22Rv1 (cell line): ENCODE results near the gene MANSC4.

Experiments used
- ZFX ChIP-seq: fragments of 450-650 bp; IDR thresholded peaks from 2 replicates; pipeline ENCODE4 v1.6.1; 2017; ENCODE audit warnings: antibody characterized with exemption, borderline replicate concordance
- TF ChIP-seq, protein P1 (sequence below): fragments of 450-650 bp; IDR thresholded peaks from 2 replicates; pipeline ENCODE4 v1.5.1; 2017; ENCODE audit warnings: mild to moderate bottlenecking

DNA sequence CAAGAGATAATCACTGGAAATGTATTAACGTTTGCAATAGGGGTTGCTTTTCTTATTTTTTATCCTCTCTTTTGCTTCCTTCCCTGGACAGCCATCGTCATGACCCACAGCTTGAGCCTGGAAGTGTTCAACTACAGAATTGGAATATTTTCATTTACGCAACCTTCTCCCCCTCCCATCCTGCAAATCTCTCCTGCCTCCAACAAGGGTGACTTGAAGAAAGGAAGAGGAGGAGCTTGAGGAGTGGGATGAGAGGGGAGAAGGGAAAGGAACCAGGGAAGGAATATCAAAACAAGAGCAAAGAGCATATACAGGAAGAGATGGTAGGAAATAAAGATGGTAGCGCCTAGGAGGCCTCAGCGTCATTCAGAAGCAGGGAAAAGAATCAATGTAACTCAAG is 1.6 kb upstream of the MANSC4 start:
- TF ChIP-seq, protein P1, sequence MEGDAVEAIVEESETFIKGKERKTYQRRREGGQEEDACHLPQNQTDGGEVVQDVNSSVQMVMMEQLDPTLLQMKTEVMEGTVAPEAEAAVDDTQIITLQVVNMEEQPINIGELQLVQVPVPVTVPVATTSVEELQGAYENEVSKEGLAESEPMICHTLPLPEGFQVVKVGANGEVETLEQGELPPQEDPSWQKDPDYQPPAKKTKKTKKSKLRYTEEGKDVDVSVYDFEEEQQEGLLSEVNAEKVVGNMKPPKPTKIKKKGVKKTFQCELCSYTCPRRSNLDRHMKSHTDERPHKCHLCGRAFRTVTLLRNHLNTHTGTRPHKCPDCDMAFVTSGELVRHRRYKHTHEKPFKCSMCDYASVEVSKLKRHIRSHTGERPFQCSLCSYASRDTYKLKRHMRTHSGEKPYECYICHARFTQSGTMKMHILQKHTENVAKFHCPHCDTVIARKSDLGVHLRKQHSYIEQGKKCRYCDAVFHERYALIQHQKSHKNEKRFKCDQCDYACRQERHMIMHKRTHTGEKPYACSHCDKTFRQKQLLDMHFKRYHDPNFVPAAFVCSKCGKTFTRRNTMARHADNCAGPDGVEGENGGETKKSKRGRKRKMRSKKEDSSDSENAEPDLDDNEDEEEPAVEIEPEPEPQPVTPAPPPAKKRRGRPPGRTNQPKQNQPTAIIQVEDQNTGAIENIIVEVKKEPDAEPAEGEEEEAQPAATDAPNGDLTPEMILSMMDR: no peak
- TF ChIP-seq ZFX: no peak
